T-helper 17 cell (primary cell): Measurements from ENCODE around the gene STRIT1. TPM values are rescaled to one million over a fixed set of nuclear protein-coding genes. Genes with fewer than 3 reads are reported as not detected.

Experiments
- ATAC-seq: fragments of 150-1000 bp; cut with Tn5 transposase; 2 replicates; pipeline ENCODE4 v1.10.0; 2021; ENCODE audit warnings: mild to moderate bottlenecking, moderate library complexity
- DNase-seq, 3 donors: peaks; one replicate each; pipeline versions ENCODE4 v3.0.0 to v3.0.0-alpha.2; 2020 to 2021
- H3K9me3 ChIP-seq: one replicate; pipeline ENCODE4 v1.7.0; 2013; ENCODE audit warnings: low read length, mild to moderate bottlenecking; ENCODE audit not compliant: control insufficient read depth, poor library complexity, severe bottlenecking
- H3K27ac Mint-ChIP-seq: one replicate; pipeline ENCODE4 v1.8.0; 2022; ENCODE audit warnings: mild to moderate bottlenecking, moderate library complexity, mixed read lengths
- H3K27me3 Mint-ChIP-seq: one replicate; pipeline ENCODE4 v1.8.0; 2022; ENCODE audit warnings: mixed read lengths
- H3K36me3 Mint-ChIP-seq: one replicate; pipeline ENCODE4 v1.8.0; 2022; ENCODE audit warnings: low read depth, mixed read lengths
- H3K4me1 Mint-ChIP-seq: one replicate; pipeline ENCODE4 v1.8.0; 2022; ENCODE audit warnings: mild to moderate bottlenecking, mixed read lengths
- H3K4me3 Mint-ChIP-seq: one replicate; pipeline ENCODE4 v1.8.0; 2022; ENCODE audit warnings: mild to moderate bottlenecking, moderate library complexity, mixed read lengths
- total RNA-seq, 4 donors: library from RNA in 2 of 4; stranded (reverse) in 2 of 4; gene quantifications; one replicate each; pipeline ENCODE4 v1.2.3 and lab custom pipeline; 2022 to 2026

Gene STRIT1
- total RNA-seq (not detected), total RNA-seq (lab: John Stamatoyannopoulos, UW) (0 reads per million in 2 donors)

GRCh38 chr3:155293516-155293915, at the start of gene STRIT1:
TSS of gene STRIT1 (minus strand) at chr3:155293683.
- DNase-seq = no peak
- no peak for ATAC-seq

DNA sequence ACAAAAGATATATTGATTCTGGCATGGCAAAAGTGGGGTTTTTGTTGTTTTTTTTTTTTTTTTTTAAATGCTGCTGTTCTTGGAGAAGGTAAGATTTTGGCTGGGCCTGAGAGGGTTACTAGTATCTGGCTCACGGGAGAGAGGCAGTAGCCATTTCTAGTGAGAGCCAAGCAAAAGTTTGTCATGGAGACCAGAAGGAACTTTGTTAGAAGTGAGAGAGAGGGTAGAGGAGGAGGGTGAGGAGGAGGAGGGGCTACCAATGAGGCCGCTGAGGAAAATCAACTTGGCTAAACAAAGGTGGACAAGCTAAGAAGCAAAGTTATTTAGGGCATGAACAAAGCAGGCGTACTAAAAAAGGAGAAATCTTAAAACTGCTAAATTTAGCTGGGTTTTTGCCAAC, 48.9 kb upstream of the STRIT1 start:
- Mint-ChIP-seq H3K4me1 (no peaks in the 10 kb centered on the region), H3K36me3 (no peaks in the 10 kb centered on the region), H3K27ac (no peak overlapping the region), H3K27me3 (peaks cover 15% of the 10 kb centered on the region), H3K4me3 (no peak overlapping the region)
- no peaks in the 10 kb centered on the region for H3K9me3 ChIP-seq
- ATAC-seq (no peak), DNase-seq (no peak)

More at GRCh38 chr3:155293516-155293915, at the start of gene STRIT1:
- Mint-ChIP-seq H3K36me3 (no peaks in the 10 kb centered on the region), H3K27ac (no peak within 1 kb of the TSS), H3K27me3 (peaks cover 6% of the 10 kb centered on the region), H3K4me3 (no peak within 1 kb of the TSS), H3K4me1 (no peaks in the 10 kb centered on the region)
- H3K9me3 ChIP-seq = no peaks in the 10 kb centered on the region

DNA sequence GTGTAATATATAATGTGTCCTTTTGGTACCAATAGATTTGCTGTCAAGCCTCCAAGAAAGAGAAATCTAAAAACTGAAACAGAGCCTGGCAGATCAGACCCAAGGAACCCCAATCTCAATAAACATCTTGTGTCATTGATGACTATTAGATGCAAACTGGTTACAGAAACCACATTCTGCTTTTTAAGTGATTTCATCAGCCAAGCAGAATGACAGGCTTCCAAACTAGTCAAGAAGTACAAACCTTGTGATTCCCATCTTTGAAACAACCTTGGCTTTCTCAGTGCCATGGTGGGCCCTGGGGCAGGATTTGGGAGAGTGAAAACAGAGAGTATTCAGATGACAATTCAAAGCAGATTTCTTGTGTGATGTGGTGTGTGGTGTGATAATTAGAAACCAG, 45.6 kb upstream of the STRIT1 start:
- Mint-ChIP-seq H3K36me3 (no peaks in the 10 kb centered on the region), H3K27me3 (peaks cover 20% of the 10 kb centered on the region), H3K27ac (no peak overlapping the region), H3K4me1 (peaks cover 8% of the 10 kb centered on the region), H3K4me3 (no peak overlapping the region)
- DNase-seq = no peak
- no peak for ATAC-seq
- no peaks in the 10 kb centered on the region for H3K9me3 ChIP-seq

DNA sequence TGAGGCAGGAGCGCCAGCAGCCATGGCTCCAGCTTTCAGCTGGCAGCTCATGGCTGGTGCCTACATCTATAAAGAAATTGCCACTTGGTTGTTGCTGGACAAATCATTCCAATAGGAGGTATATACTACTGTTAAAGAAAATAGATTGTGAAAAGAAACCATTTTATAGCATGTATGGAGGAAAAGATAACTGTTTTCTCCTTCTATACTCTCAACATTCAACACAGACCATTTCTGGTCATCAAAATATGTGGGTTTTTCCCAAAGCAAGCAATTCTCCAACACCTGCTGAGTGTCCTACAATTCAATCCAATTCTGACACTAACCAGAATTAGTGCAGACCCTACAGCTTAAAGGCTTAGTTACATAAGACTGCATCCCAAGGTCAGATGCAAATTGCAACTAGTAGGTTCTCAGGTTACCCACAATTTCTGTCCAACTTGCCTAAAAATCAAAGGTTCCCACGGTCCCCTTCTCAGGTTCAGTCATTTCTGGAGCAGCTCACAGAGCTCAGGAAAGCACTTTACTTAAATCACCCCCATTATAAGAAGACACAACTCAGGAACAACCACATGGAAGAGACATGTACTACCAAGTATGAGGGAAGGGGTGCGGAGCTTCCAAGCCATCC, 42.4 kb upstream of the STRIT1 start:
- H3K27ac Mint-ChIP-seq = no peak overlapping the region

DNA sequence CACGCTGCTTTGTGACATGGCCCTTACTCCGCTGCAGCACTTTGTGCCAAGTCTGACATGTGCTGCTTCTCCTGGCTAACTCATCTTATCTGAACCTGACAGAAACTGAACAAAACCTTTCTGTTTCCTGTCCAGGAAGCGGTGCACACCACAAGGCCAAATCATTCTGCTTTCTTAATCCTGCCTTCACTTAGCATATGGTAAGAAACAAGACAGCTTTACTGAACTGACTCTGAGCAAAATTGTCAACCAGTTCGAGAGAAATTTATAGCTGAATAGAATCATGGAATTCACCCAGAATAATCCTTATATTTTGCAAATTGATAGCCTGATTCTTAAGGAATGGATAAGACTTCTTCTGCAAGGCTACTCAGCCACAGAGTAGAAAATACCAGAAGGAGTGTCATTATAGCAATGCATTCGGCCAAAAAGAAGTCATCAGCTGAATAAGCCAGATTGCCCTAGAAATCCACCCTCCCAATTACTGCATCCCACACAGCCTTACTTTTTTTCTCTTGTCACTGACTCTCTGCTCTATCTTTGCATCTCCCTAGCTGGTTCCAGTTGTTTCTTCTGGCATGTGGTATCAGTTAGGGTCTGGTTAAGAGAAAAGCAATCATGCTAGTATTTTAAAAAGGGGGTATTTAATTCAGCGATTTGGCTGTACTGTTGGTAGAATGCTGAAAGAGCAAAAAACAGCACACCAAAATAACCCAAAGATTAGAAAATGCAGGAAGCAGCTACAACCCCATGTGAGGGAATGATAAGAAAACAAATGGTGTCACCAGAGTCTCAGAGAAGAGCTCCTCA, 41.6 kb upstream of the STRIT1 start:
- Mint-ChIP-seq H3K27me3 (peaks cover 13% of the 10 kb centered on the region), H3K27ac (no peak overlapping the region), H3K36me3 (no peaks in the 10 kb centered on the region), H3K4me3 (no peak overlapping the region), H3K4me1 (peaks cover 8% of the 10 kb centered on the region)
- ATAC-seq (peak; percentile 33), DNase-seq (no peak)
- H3K9me3 ChIP-seq = no peaks in the 10 kb centered on the region

More for the DNA sequence above, 42.4 kb upstream of the STRIT1 start:
- H3K9me3 ChIP-seq = no peaks in the 10 kb centered on the region
- ATAC-seq (no peak), DNase-seq (no peak)
- peaks cover 8% of the 10 kb centered on the region for H3K4me1 Mint-ChIP-seq
- H3K36me3 Mint-ChIP-seq = no peaks in the 10 kb centered on the region
- no peak overlapping the region for H3K4me3 Mint-ChIP-seq
- H3K27me3 Mint-ChIP-seq = peaks cover 13% of the 10 kb centered on the region

DNA sequence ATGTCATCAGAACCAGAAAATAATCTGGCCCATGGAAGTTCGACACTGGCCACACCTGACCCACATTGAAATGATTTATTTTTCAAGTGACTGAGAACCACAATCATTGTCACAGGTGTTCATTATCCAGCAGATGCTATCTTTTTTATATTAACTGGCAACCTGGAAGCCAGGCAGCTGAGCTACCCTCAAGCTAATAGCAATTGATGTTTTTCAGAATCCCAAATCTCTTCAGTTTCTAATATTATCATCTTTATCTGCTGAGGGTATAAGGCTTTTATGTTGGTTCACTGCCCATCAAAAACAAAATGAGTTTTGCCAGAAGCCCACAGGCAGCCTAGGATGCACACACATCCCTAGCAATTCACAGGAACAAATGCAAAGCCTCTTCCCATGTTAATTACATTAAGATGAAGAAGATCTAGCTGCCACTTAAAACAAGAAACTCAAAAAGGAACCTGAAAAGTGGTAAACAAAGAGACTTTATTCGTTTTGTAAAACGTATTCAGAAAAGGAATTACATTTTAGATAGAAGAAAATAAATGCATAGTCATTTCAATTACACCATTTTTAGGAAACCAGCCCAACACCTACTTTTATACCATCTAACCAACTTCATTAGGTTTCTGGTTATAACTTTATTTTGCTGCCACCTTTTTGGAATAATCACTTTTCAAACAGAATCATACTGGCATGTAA, 40.9 kb upstream of the STRIT1 start:
- Mint-ChIP-seq H3K4me1 (peaks cover 8% of the 10 kb centered on the region), H3K36me3 (no peaks in the 10 kb centered on the region), H3K27me3 (peaks cover 13% of the 10 kb centered on the region), H3K4me3 (no peak overlapping the region), H3K27ac (no peak overlapping the region)
- ATAC-seq (no peak), DNase-seq (no peak)
- no peaks in the 10 kb centered on the region for H3K9me3 ChIP-seq

DNA sequence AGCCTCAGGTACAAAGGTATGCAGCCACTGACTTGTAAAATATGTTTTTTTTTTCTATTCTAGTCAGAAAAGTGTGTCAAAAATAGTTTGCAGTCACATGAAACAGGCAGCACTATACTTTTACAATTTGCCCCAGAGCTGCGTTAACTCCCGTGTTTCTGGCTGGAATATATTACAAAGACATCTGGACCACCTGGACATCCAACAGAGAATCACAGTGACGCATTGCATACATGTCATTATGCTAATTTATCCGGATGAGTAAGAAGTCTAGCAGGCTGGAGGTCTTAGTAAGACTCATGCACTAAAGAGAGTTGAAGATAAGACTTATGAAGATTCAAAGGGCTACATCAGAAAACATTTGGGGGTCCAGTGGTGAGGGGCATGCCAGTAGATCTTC, 39.2 kb upstream of the STRIT1 start:
- H3K4me3 Mint-ChIP-seq = no peak overlapping the region
- DNase-seq (no peak), ATAC-seq (no peak)
- no peak overlapping the region for H3K27ac Mint-ChIP-seq
- H3K4me1 Mint-ChIP-seq = peaks cover 8% of the 10 kb centered on the region
- H3K9me3 ChIP-seq = no peaks in the 10 kb centered on the region
- H3K27me3 Mint-ChIP-seq = peaks cover 5% of the 10 kb centered on the region
- H3K36me3 Mint-ChIP-seq = no peaks in the 10 kb centered on the region

GRCh38 chr3:155331078-155331477, 37.6 kb upstream of the STRIT1 start:
- ATAC-seq (no peak), DNase-seq (no peak)
- no peak overlapping the region for H3K27ac Mint-ChIP-seq
- peaks cover 8% of the 10 kb centered on the region for H3K4me1 Mint-ChIP-seq
- H3K4me3 Mint-ChIP-seq = no peak overlapping the region
- H3K36me3 Mint-ChIP-seq = no peaks in the 10 kb centered on the region
- H3K9me3 ChIP-seq = no peaks in the 10 kb centered on the region
- H3K27me3 Mint-ChIP-seq = peaks cover 5% of the 10 kb centered on the region

- H3K36me3 Mint-ChIP-seq = no peaks in the 10 kb centered on the region
Observed at GRCh38 chr3:155330370-155330769, 36.9 kb upstream of the STRIT1 start.

GRCh38 chr3:155329513-155330048, 36.1 kb upstream of the STRIT1 start:
- no peaks in the 10 kb centered on the region for H3K9me3 ChIP-seq

More at GRCh38 chr3:155330370-155330769, 36.9 kb upstream of the STRIT1 start:
- no peak for DNase-seq
- peaks cover 6% of the 10 kb centered on the region for H3K27me3 Mint-ChIP-seq
- H3K27ac Mint-ChIP-seq = no peak overlapping the region
- H3K9me3 ChIP-seq = no peaks in the 10 kb centered on the region
- no peak overlapping the region for H3K4me3 Mint-ChIP-seq
- ATAC-seq = no peak
- peaks cover 8% of the 10 kb centered on the region for H3K4me1 Mint-ChIP-seq

GRCh38 chr3:155327871-155328270, 34.4 kb upstream of the STRIT1 start:
- DNase-seq = no peak
- H3K4me1 Mint-ChIP-seq = no peaks in the 10 kb centered on the region
- ATAC-seq = no peak
- peaks cover 4% of the 10 kb centered on the region for H3K27me3 Mint-ChIP-seq
- no peaks in the 10 kb centered on the region for H3K9me3 ChIP-seq
- H3K4me3 Mint-ChIP-seq = no peak overlapping the region
- no peaks in the 10 kb centered on the region for H3K36me3 Mint-ChIP-seq
- H3K27ac Mint-ChIP-seq = no peak overlapping the region

More at GRCh38 chr3:155329513-155330048, 36.1 kb upstream of the STRIT1 start:
- Mint-ChIP-seq H3K4me3 (no peak overlapping the region), H3K27me3 (peaks cover 4% of the 10 kb centered on the region), H3K36me3 (no peaks in the 10 kb centered on the region), H3K27ac (no peak overlapping the region), H3K4me1 (peaks cover 2% of the 10 kb centered on the region)
- no peak for DNase-seq
- ATAC-seq = no peak

DNA sequence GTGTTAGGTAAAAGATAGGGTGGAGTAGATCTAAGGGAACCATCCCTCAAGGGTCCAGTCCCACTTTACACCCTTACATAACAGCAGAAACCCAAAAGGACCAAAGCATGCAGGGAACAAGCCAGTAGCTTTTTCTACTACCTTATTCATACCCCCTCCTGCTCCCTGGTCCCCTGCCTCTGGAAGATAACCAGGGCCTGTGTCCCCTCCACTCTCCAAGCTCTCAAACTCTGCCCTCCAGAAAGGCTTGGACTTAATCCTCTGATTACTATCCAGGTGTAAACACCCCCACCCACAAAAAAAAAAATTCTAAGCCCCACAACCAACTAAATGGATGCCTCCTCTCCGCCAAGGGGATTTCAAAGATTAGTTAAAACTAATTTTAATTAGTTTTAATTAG, 33.9 kb upstream of the STRIT1 start:
- no peaks in the 10 kb centered on the region for H3K36me3 Mint-ChIP-seq
- ATAC-seq = no peak
- peaks cover 4% of the 10 kb centered on the region for H3K27me3 Mint-ChIP-seq
- H3K27ac Mint-ChIP-seq = no peak overlapping the region
- H3K4me3 Mint-ChIP-seq = no peak overlapping the region
- DNase-seq = no peak
- H3K9me3 ChIP-seq = no peaks in the 10 kb centered on the region
- no peaks in the 10 kb centered on the region for H3K4me1 Mint-ChIP-seq

GRCh38 chr3:155326901-155327300, 33.4 kb upstream of the STRIT1 start:
- no peak overlapping the region for H3K27ac Mint-ChIP-seq
- no peaks in the 10 kb centered on the region for H3K9me3 ChIP-seq
- H3K27me3 Mint-ChIP-seq = peaks cover 4% of the 10 kb centered on the region
- no peak overlapping the region for H3K4me3 Mint-ChIP-seq
- no peak for ATAC-seq
- no peaks in the 10 kb centered on the region for H3K4me1 Mint-ChIP-seq
- no peak for DNase-seq
- no peaks in the 10 kb centered on the region for H3K36me3 Mint-ChIP-seq
